Heart right ventricle (tissue), 16 donors: ENCODE measurements around the gene HAUS5. TPM values are rescaled to one million over a fixed set of nuclear protein-coding genes. Genes with fewer than 3 reads are reported as not detected.

Source experiments
- ATAC-seq, 8 donors: fragments of 200-7000 bp; cut with Tn5 transposase; one replicate each; pipeline ENCODE4 v1.9.1; 2020; ENCODE audit warnings: mild to moderate bottlenecking in 8 of 8, moderate library complexity in 8 of 8, moderate number of reproducible peaks in 1 of 8
- DNase-seq, 2 donors: peaks; one replicate each; pipeline ENCODE4 v3.0.0-alpha.2; 2020
- H3K27ac ChIP-seq, 10 donors: fragments of 200-600 bp; sonication (generic) in 2 of 10; one replicate each; pipeline versions ENCODE4 v1.5.0 to v1.8.0; 2020 to 2022; ENCODE audit warnings: mild to moderate bottlenecking in 3 of 10
- H3K27me3 ChIP-seq, 7 donors: fragments of 200-600 bp; one replicate each; pipeline ENCODE4 v1.8.0; 2021 to 2022; ENCODE audit warnings: mild to moderate bottlenecking in 2 of 7
- H3K36me3 ChIP-seq, 9 donors: fragments of 200-600 bp; sonication (generic) in 1 of 9; one replicate each; pipeline versions ENCODE4 v1.5.0 to v1.8.0; 2020 to 2022; ENCODE audit warnings: mild to moderate bottlenecking in 2 of 9
- H3K4me1 ChIP-seq, 9 donors: fragments of 200-600 bp; sonication (generic) in 1 of 9; one replicate each; pipeline versions ENCODE4 v1.5.0 to v1.8.0; 2020 to 2022; ENCODE audit warnings: mild to moderate bottlenecking in 4 of 9
- H3K4me3 ChIP-seq, 10 donors: fragments of 200-600 bp; sonication (generic) in 2 of 10; one replicate each; pipeline versions ENCODE4 v1.5.0 to v1.8.0; 2020 to 2022; ENCODE audit warnings: mild to moderate bottlenecking in 7 of 10, moderate library complexity in 2 of 10
- H3K9me3 ChIP-seq, 11 donors: fragments of 200-600 bp in 10 of 11; sonication (generic) in 2 of 11; one replicate each; pipeline versions ENCODE4 v1.5.0 to v1.8.0; 2013 to 2022; ENCODE audit warnings: mild to moderate bottlenecking in 2 of 11, control low read depth in 1 of 11, moderate library complexity in 1 of 11
- WGBS, 2 donors: extraction: QIAGEN DNeasy Blood & Tissue Kit; methylation state at CpG; one replicate each; pipeline ENCODE4 v1.1.7; 2013; ENCODE audit warnings: inconsistent platforms in 1 of 2; 5-methylcytosine and 5-hydroxymethylcytosine counted together
- intact Hi-C, 10 donors: fragments of 100-400 bp; cut with DNase I; formaldehyde crosslinking; loops; one replicate each; pipeline versions ENCODE4 v1.11.1 to v1.14.2; 2022
- polyA plus RNA-seq, 2 donors: library from polyadenylated mRNA; stranded (reverse); fragments of 200-250 nt; gene quantifications; one replicate each; pipeline ENCODE4 v1.2.3, GENCODE V29; 2013
- total RNA-seq, 10 donors: library from RNA; stranded (reverse); fragmentation: NEBNext Ultra II Directional in 3 of 10; extraction: Animal tissue kit (Norgen Biotek cat#: 25700) in 3 of 10; gene quantifications; one replicate each; pipeline versions ENCODE4 v1.2.1 to v1.2.4, GENCODE V29; 2021 to 2023
- TF ChIP-seq, protein P1 (sequence below), 9 donors: fragments of 200-600 bp; sonication (generic) in 2 of 9; IDR thresholded peaks; one replicate each; pipeline versions ENCODE4 v1.5.0 to v1.8.0; 2021 to 2022; ENCODE audit warnings: antibody characterized with exemption in 9 of 9, mild to moderate bottlenecking in 5 of 9, moderate library complexity in 1 of 9
- donor health status: Arrhythmogenic right ventricular cardiomyopathy.
- donor health status: ischemic (EF 13 %, LVEDD 7.1; RV severe dilation, severe dysfunction).
- donor health status: healthy with polysubstance abuse.
- donor health status: DM: no; HTN: yes; CAD: no.
- donor health status: DM: no; HTN: no; CAD: no.
- donor health status: ischemic (EF 25% LVEDD 6.9; RV normal size, moderate dysfunction).
- donor health status: ischemic (EF 25% LVEDD 5.7; RV mildly dilated, moderate dysfunction).
- donor health status: healthy.
- donor health status: DM: yes; HTN: yes; CAD: no.
- donor health status: Ischemic cardiomyopathy.
- donor health status: ischemic (EF 35%, LVEDD 5.7; RV mildly dilated, moderate dysfunction).
- donor health status: nonischemic (EF 11% LVEDD 7.7; RV severe dilation, severe dysfunction).
- donor health status: DM: yes; HTN: yes; CAD: no.
- donor health status: PGD.
- donor health status: ischemic (EF 29% LVEDD 5.4; RV normal size, mild dysfunction).
- donor health status: nonischemic (EF 23%, LVEDD 6.1; RV moderate dilation, normal function).

HAUS5 gene
- total and polyA plus RNA-seq, 12 donors: 3.2 to 14.1 (median 4.8) TPM

GRCh38 chr19:35621708-35622107, 9.2 kb downstream of the HAUS5 start:
- TF ChIP-seq, protein P1, sequence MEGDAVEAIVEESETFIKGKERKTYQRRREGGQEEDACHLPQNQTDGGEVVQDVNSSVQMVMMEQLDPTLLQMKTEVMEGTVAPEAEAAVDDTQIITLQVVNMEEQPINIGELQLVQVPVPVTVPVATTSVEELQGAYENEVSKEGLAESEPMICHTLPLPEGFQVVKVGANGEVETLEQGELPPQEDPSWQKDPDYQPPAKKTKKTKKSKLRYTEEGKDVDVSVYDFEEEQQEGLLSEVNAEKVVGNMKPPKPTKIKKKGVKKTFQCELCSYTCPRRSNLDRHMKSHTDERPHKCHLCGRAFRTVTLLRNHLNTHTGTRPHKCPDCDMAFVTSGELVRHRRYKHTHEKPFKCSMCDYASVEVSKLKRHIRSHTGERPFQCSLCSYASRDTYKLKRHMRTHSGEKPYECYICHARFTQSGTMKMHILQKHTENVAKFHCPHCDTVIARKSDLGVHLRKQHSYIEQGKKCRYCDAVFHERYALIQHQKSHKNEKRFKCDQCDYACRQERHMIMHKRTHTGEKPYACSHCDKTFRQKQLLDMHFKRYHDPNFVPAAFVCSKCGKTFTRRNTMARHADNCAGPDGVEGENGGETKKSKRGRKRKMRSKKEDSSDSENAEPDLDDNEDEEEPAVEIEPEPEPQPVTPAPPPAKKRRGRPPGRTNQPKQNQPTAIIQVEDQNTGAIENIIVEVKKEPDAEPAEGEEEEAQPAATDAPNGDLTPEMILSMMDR (IDR thresholded peaks at IDR 0.05): no peak
- Histone ChIP-seq H3K36me3 (peaks cover 0 to 37% (median 0%) of the 10 kb centered on the region in 9 donors), H3K4me3 (no peak overlapping the region), H3K4me1 (no peaks in the 10 kb centered on the region), H3K27me3 (no peaks in the 10 kb centered on the region), H3K27ac (no peak overlapping the region), H3K9me3 (no peaks in the 10 kb centered on the region)
- ATAC-seq (no peak), DNase-seq (no peak)
- intact Hi-C loops: no loop called here
- WGBS, 2 donors: 93 to 95% methylated on average over 9 of the region's 9 CpGs

- Histone ChIP-seq H3K36me3 (peaks cover 0 to 26% (median 0%) of the 10 kb centered on the region in 9 donors), H3K9me3 (no peaks in the 10 kb centered on the region), H3K4me1 (peaks cover 0 to 3% (median 0%) of the 10 kb centered on the region in 9 donors), H3K27me3 (no peaks in the 10 kb centered on the region), H3K4me3 (no peak overlapping the region), H3K27ac (no peak overlapping the region)
- intact Hi-C loops: no loop called here
- ATAC-seq (no peak), DNase-seq (no peak)
- TF ChIP-seq, protein P1 (IDR thresholded peaks at IDR 0.05): no peak
- 90 to 91% methylated on average over 12 to 13 of the region's 13 CpGs for WGBS, 2 donors
These were observed 10.2 kb downstream of the HAUS5 start for GRCh38 chr19:35622750-35623149.

- DNase-seq (no peak), ATAC-seq (no peak)
- 89 to 91% methylated on average over 6 of the region's 6 CpGs for WGBS, 2 donors
- Histone ChIP-seq H3K36me3 (peaks cover 0 to 19% (median 0%) of the 10 kb centered on the region in 9 donors), H3K9me3 (no peaks in the 10 kb centered on the region), H3K4me3 (no peak overlapping the region), H3K27ac (no peak overlapping the region), H3K27me3 (no peaks in the 10 kb centered on the region), H3K4me1 (peaks cover 0 to 10% (median 7%) of the 10 kb centered on the region in 9 donors)
- TF ChIP-seq, protein P1 (IDR thresholded peaks at IDR 0.05): no peak
- intact Hi-C loops: no loop called here
These were observed 10.9 kb downstream of the HAUS5 start for GRCh38 chr19:35623327-35624010.

DNA sequence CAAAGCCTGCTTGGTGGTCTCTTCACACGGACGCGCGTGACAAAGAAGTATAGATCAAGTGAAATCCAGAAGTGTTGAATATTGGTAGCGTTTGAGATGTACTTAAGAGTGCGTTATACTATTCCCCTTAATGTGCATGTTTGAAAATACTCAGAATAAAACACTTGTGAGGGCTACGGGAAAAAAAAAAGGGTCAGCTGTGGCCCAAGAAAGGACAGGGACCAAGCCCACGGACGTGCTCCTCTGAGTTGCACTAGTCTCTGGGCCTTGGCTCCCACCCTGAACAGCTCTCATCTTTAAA, 15.7 kb downstream of the HAUS5 start:
- intact Hi-C loops: no loop called here
- H3K27me3 ChIP-seq: no peaks in the 10 kb centered on the region
- 10% methylated on average over 9 of the region's 9 CpGs for WGBS, 2 donors

More for the DNA sequence above, 15.7 kb downstream of the HAUS5 start:
- peak overlapping the region; percentile 50 to 99 (median 90) for H3K4me3 ChIP-seq
- peak overlapping the region; percentile 53 to 97 (median 93) for H3K27ac ChIP-seq
- no peaks in the 10 kb centered on the region for H3K9me3 ChIP-seq
- peaks cover 0 to 34% (median 24%) of the 10 kb centered on the region in 9 donors for H3K36me3 ChIP-seq
- DNase-seq (no peak), ATAC-seq (no peak)
- H3K4me1 ChIP-seq: peaks cover 3 to 24% (median 19%) of the 10 kb centered on the region in 9 donors
- TF ChIP-seq, protein P1 (IDR thresholded peaks at IDR 0.05): no peak
